ENCODE data around the gene KCNMB2.

Gene KCNMB2

GRCh38 chr3:178773358-178773757 is 237.1 kb downstream of the KCNMB2 start:
- Histone ChIP-seq H3K9me3 (ENCODE audit: insufficient read depth, low read length, severe bottlenecking) (no peaks in the 10 kb centered on the region), H3K4me2 (ENCODE audit: insufficient read depth, low read length) (no peak overlapping the region), H4K20me1 (ENCODE audit: insufficient read depth, low read length) (no peaks in the 10 kb centered on the region), H3K79me2 (ENCODE audit: insufficient read depth, low read length) (no peaks in the 10 kb centered on the region), H3K4me1 (ENCODE audit: insufficient read depth, low read length) (no peaks in the 10 kb centered on the region), H2AFZ (ENCODE audit: low read depth, low read length) (no peak overlapping the region), H3K4me3 (ENCODE audit: low read depth in 1 of 2, low read length in 2 of 2) (no peak overlapping the region), H3K27me3 (ENCODE audit: insufficient read depth, low read length, poor library complexity) (no peaks in the 10 kb centered on the region), H3K36me3 (ENCODE audit: insufficient read depth, low read length) (no peaks in the 10 kb centered on the region), H3K27ac (ENCODE audit: low read length) (no peak overlapping the region), H3K9ac (ENCODE audit: low read depth, low read length) (no peak overlapping the region)
- DNase-seq (no peak), ATAC-seq (ENCODE audit: insufficient read depth, low read depth) (no peak)
- no peak for TF ChIP-seq CTCF (IDR thresholded peaks at IDR 0.05; ENCODE audit: borderline replicate concordance, extremely low read depth, low read length, poor library complexity, severe bottlenecking)
- TF ChIP-seq EZH2 (IDR thresholded peaks at IDR 0.05; ENCODE audit: borderline replicate concordance, low read depth, low read length, severe bottlenecking) = no peak

- no peak overlapping the region for H3K9ac ChIP-seq (ENCODE audit: low read depth, low read length)
- TF ChIP-seq CTCF (IDR thresholded peaks at IDR 0.05; ENCODE audit: borderline replicate concordance, extremely low read depth, low read length, poor library complexity, severe bottlenecking) = no peak
- TF ChIP-seq EZH2 (IDR thresholded peaks at IDR 0.05; ENCODE audit: borderline replicate concordance, low read depth, low read length, severe bottlenecking) = no peak
- no peaks in the 10 kb centered on the region for H3K4me1 ChIP-seq (ENCODE audit: insufficient read depth, low read length)
- H3K4me2 ChIP-seq (ENCODE audit: insufficient read depth, low read length) = no peak overlapping the region
- H4K20me1 ChIP-seq (ENCODE audit: insufficient read depth, low read length) = no peaks in the 10 kb centered on the region
- DNase-seq (no peak), ATAC-seq (ENCODE audit: insufficient read depth, low read depth) (no peak)
- H3K9me3 ChIP-seq (ENCODE audit: insufficient read depth, low read length, severe bottlenecking) = no peaks in the 10 kb centered on the region
- H3K27me3 ChIP-seq (ENCODE audit: insufficient read depth, low read length, poor library complexity) = no peaks in the 10 kb centered on the region
- H3K4me3 ChIP-seq (ENCODE audit: low read depth in 1 of 2, low read length in 2 of 2) = no peak overlapping the region
- H3K36me3 ChIP-seq (ENCODE audit: insufficient read depth, low read length) = no peaks in the 10 kb centered on the region
- no peaks in the 10 kb centered on the region for H3K79me2 ChIP-seq (ENCODE audit: insufficient read depth, low read length)
- no peak overlapping the region for H2AFZ ChIP-seq (ENCODE audit: low read depth, low read length)
- no peak overlapping the region for H3K27ac ChIP-seq (ENCODE audit: low read length)
Measured at GRCh38 chr3:178777718-178778411, 241.6 kb downstream of the KCNMB2 start.

- Histone ChIP-seq H2AFZ (ENCODE audit: low read depth, low read length) (no peak overlapping the region), H3K4me1 (ENCODE audit: insufficient read depth, low read length) (no peaks in the 10 kb centered on the region), H3K4me2 (ENCODE audit: insufficient read depth, low read length) (no peak overlapping the region), H4K20me1 (ENCODE audit: insufficient read depth, low read length) (no peaks in the 10 kb centered on the region), H3K27ac (ENCODE audit: low read length) (no peak overlapping the region), H3K4me3 (ENCODE audit: low read depth in 1 of 2, low read length in 2 of 2) (no peak overlapping the region), H3K9ac (ENCODE audit: low read depth, low read length) (no peak overlapping the region), H3K9me3 (ENCODE audit: insufficient read depth, low read length, severe bottlenecking) (no peaks in the 10 kb centered on the region), H3K36me3 (ENCODE audit: insufficient read depth, low read length) (no peaks in the 10 kb centered on the region), H3K27me3 (ENCODE audit: insufficient read depth, low read length, poor library complexity) (no peaks in the 10 kb centered on the region), H3K79me2 (ENCODE audit: insufficient read depth, low read length) (no peaks in the 10 kb centered on the region)
- no peak for DNase-seq
- TF ChIP-seq EZH2 (IDR thresholded peaks at IDR 0.05; ENCODE audit: borderline replicate concordance, low read depth, low read length, severe bottlenecking) (no peak), CTCF (IDR thresholded peaks at IDR 0.05; ENCODE audit: borderline replicate concordance, extremely low read depth, low read length, poor library complexity, severe bottlenecking) (no peak)
- no peak for ATAC-seq (ENCODE audit: insufficient read depth, low read depth)
Measured at GRCh38 chr3:178778589-178778988, 242.4 kb downstream of the KCNMB2 start.

Data from DND-41 (cell line).